ENCODE results near the gene ZDHHC3.

DNA sequence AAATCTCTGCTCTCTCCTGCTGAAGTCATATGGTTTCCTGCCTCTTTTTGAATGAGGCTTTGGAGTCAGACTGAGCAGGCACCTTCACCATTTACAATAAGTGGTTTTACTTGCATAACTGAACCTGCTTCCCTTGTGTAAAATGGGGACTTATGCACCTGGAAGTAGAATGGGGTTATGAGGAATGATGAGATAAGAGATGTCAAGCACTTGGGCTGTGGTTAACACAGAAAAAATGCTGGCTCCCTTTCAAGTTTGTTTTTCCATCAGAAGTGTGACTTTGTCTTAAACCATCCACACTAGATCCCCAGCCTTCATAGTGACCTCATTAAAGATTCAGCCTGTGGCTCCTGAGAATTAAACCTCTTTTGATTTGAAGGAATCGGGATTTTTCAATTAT lies 5.2 kb upstream of the ZDHHC3 start:
- TF ChIP-seq, protein P1, sequence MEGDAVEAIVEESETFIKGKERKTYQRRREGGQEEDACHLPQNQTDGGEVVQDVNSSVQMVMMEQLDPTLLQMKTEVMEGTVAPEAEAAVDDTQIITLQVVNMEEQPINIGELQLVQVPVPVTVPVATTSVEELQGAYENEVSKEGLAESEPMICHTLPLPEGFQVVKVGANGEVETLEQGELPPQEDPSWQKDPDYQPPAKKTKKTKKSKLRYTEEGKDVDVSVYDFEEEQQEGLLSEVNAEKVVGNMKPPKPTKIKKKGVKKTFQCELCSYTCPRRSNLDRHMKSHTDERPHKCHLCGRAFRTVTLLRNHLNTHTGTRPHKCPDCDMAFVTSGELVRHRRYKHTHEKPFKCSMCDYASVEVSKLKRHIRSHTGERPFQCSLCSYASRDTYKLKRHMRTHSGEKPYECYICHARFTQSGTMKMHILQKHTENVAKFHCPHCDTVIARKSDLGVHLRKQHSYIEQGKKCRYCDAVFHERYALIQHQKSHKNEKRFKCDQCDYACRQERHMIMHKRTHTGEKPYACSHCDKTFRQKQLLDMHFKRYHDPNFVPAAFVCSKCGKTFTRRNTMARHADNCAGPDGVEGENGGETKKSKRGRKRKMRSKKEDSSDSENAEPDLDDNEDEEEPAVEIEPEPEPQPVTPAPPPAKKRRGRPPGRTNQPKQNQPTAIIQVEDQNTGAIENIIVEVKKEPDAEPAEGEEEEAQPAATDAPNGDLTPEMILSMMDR (IDR thresholded peaks at IDR 0.05), result no peak
- TF ChIP-seq POLR2AphosphoS5 (IDR thresholded peaks at IDR 0.05) (no peak), EP300 (IDR thresholded peaks at IDR 0.05) (no peak), POLR2A (IDR thresholded peaks at IDR 0.05) (no peak)
